ENCODE measurements around the gene KLK12.

The KLK12 gene

GRCh38 chr19:51034704-51035103 lies at the start of gene KLK12:
TSS of gene KLK12 (minus strand) at chr19:51035002. CDS start at chr19:51034621, 381 bp downstream.
- DNase-seq, result no peak

DNA sequence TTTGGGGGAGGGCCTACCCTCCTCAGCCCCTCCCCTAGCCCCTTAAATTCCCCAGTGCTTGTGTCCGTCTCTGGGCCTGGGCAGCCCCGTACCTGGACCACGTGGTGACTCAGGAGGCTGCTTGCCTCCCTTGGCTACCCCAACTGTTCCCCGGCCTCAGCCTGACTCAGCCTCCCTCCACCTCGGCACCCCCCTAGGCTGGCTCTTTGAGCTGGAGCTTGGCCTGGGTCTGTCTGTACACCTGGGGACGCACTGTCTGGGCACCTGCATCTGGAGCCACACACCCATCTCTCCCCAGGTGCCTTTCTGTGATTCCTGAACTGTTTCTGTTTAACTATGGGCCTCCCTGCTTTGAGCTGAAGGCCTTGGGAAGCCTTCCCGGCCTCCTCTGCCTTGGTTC lies 49.7 kb upstream of the KLK12 start:
- no peak for DNase-seq

GRCh38 chr19:51083783-51084182 lies 49.0 kb upstream of the KLK12 start:
- no peak for DNase-seq

- no peak for DNase-seq
Observed at GRCh38 chr19:51083181-51083580, 48.4 kb upstream of the KLK12 start.

- DNase-seq, result no peak
Observed at GRCh38 chr19:51082611-51083010, 47.8 kb upstream of the KLK12 start, which contains the start of gene KLK14. TSS of gene KLK14 (minus strand) at chr19:51082887. CDS start at chr19:51082614, 273 bp downstream.

DNA sequence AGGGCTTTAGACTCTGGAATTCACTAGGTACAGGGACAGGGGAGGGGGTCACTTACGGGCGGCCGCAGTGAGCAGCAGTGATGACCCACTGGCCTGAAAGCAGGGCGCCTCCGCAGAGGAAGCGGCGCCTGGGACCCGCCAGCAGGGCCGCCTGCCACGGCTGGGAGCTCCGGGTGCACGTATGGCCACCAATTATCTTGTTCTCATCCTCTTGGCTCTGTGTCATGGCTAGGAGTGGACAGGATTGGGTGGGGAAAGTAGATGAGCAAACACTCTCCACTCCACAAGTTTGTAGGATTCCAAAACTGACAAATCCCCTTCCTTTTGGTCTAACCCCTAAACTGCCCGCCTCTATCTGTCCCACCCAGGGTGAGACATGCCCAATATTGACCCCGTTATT lies 46.7 kb upstream of the KLK12 start:
- DNase-seq, result no peak

DNA sequence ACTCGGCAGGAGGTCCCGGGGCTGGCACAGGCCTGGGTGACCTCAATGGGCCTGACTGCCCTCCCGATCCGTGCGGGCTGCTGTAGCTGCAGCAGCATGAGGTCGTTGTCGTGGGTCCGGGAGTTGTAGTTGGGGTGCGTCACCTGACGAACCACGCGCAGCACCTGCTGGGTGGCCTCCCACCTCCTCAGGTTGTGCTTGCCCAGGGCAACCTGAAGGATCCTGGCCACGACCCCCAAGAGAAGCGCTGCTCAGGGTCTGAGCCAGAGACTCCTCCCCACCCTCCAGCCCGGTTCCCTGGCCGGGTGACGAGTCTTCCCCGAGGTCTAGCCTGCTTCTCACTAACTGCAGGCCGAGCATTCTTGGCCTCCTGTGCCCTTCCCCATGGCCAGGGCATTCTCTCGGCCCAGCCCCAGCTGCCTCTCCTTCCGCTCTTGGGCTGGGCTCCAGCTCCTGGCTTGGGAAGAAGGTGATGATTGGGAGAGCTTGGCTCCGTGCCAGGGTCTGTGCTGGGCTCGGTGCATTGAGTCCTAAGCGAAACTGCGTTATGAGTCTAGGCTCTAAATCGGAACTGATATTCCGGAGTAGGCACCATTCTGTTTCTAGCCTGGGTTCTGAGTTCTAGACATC lies 44.8 kb upstream of the KLK12 start:
- DNase-seq, result no peak

GRCh38 chr19:51078731-51079130 lies 43.9 kb upstream of the KLK12 start:
- DNase-seq, result no peak

GRCh38 chr19:51078104-51078503 lies 43.3 kb upstream of the KLK12 start:
- no peak for DNase-seq

DNA sequence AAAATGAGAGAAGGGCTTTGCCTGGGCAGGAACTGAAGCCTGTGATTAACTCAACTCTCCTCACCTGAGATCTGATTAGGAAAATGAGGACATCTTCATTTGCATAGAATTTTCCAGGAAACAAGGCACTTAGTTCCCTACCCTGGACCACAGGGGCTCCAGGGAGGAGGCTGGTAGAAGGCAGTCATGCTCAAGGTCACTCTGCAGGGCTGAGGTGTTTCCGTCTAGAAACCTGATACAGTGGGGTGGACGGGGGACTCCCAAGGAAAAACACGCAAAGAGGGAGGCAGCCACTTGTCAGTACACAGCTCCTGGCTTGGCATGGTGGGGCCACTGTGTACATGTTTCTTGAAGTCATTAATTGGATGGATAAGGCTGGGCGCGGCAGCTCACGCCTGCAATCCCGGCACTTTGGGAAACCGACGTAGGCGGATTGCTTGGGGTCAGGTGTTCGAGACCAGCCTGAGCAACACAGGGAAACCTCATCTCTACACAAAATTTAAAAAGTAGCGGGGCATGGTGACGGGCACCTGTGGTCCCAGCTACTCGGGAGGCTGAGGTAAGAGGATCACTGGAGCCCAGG lies 41.9 kb upstream of the KLK12 start:
- DNase-seq, result no peak

DNA sequence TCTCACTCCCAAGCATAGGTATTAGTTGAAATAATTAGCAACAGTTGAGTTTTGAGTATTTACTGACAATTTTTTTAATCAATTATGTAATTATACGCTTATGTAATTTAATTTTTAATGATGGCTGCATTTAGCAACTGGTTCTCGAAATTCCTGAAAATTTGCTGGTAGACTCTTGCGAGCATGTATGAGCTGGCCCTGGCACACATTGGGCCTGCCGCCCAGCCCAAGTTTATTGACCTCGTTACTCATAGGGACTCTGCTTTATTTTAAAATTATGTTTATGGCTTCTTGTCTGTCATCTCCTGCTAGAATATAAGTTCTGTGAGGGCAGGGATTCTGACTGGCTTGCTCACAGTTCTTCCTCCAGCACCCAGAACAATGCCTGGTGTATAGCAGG lies 41.2 kb upstream of the KLK12 start:
- no peak for DNase-seq

DNA sequence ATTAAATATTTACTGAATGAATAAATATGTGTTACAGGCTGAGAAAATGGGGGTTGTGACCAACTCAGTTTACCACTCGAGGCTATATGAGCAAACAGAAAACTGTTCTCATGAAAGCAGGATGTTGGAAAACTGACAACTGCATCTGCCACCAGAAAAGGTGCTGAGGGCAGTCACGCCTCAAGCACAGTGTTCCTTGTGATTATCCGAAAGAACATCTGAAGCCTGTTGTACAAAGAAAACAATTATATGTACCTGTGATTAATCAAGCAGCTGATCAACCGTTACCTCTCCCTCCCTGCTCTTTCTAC lies 36.2 kb upstream of the KLK12 start:
- no peak for DNase-seq

DNA sequence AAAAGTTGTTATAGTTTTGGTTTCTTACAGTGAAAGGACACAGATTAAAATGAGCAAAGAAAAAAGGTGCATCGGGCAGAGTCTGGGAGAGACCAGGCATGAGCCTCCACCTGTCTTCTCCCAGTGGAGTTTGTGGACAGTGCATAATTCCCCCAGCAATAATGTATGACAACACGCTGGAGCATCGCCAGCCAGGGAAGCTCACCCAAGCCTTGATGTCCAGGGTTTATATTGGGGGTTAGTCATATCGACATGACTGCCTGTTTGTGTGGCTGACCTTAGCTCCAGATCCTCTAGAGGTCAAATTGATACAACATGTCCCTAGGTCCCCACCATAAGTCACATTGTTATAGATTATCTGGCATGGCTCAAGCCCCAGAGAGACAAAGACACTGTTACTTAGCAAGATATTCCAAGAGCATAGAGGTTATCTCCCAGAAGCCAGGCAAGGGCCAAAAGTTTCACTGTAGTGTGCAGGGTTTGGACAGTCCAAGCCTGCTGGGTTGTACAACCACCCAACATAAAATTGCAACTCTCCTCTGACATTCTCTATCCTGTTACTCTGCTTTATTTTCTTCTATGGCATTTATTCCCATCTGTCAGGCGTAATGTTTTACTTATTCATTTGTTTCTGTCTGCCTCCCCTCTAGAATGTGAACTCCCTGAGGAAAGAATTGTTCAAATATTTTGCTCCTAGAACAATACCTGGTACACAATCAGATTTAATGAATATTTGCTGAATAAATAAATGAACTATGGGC lies 35.7 kb upstream of the KLK12 start:
- no peak for DNase-seq

DNA sequence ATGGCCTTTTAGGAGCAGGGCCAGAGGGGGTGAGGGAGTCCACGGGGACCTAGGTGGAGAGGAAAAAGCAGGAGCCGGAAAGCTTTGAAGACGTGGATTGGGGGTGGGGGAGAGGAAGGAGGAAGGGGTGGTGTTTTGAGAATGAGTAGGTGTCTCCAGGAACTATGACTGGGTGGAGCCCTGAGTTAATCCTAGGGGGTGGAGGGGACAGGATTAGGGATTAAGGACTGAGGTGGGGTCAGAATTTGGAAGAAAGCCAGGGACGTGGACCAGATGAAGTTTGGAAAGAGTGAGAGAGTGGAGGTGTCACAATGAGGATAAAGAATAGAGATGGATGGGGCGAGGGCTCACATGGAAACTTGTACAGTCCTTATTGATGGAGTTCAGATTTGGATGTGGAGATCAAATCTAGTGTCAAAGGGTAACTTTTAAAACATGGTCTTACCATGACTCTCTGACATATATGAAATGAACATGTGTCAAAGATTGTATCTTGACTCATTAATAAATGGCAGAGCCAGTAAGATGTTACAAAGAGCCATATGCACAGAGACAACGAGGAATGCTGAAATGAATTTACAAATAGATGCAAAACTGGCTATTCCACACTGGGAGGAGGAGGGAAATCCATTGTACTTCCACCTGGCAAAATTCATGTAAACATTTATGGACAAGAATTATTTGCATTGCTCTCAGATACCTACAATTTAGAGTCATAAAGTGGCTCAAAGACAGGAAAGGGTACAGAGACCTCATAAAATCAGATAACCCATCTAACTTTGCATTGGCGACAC lies 31.8 kb upstream of the KLK12 start:
- DNase-seq, result no peak

DNA sequence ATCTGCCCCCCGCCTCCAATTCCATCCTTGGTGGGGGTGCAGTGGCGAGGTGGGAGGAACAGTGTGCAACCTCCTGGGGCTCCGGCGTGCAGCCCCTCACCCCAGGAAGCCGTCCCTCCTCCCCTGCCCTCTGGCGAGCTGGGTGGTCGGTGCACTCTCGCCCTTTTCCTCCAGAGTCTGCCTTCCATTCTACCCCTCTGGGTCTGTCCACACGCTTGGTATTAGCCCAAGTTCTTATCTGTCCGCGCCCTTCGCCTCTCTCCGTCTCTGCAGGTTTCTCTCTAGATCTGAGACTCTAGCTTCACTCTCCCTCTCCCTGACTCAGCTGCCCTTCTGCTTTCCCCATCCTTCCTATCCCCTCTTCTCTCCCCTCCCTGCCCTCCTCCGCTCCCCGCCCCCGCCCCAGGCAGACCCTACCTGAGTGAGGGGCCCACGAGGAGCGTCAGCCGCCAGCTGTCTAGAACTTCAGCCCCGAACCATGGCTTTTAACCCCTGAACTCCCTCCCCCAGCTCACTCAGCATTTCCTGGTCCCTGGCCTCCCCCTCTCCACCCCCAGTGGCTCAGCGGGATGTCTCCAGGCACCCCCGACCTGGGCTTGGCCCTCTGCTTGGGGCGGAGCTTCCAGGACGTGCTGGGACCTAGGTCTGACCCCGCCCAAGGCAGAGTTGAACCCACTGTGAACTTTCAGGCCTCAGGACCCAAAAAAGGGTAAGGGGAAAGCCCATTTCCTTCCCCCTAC lies 30.6 kb upstream of the KLK12 start:
- no peak for DNase-seq

- DNase-seq, result no peak
Observed at GRCh38 chr19:51064534-51065220, 29.9 kb upstream of the KLK12 start, which contains the start of gene KLK13. TSS of gene KLK13 (minus strand) at chr19:51065092. CDS start at chr19:51065067, 25 bp downstream.

GRCh38 chr19:51063664-51064063 lies 28.9 kb upstream of the KLK12 start:
- no peak for DNase-seq

GRCh38 chr19:51060973-51061372 lies 26.2 kb upstream of the KLK12 start:
- DNase-seq, result no peak

DNA sequence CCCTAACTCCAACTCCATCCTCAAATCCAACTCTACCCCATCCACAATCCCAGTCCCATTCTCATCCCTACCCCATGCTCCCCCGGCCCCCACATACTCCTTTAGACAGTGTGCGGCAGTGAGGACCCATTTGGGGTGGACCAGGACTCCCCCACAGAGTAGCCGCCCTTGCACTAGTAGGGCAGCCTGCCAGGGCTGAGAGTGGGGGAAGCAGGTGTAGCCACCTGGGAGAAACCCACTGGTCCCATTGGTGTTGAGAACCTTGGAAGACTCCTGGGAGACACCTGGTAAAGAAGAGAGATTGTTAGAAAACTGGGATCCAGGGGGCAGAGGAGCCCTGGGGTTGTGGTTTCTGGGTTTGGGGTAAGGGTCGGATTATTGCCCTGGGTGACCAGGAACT lies 25.5 kb upstream of the KLK12 start:
- DNase-seq, result no peak

DNA sequence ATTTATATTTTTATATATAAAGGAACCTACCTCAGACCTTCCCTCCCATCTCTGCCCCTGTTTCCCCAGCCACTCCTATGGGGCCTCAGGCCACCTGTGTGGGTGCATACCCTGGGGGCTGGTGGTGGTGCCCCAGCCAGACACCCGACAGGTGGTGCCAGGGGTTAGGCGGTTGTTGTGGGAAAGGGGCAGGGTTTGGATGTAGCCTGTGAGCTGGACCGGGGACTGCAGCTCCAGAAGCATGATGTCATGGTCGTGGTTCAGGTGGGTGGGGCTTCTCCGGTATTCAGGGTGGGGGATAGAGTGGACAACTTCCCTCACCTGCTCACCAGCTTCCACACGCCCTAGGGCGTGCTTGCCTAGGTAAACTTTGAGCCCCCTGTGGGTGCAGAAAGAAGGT lies 24.9 kb upstream of the KLK12 start:
- DNase-seq, result no peak

GRCh38 chr19:51055866-51056265 lies 21.1 kb upstream of the KLK12 start:
- DNase-seq, result no peak

GRCh38 chr19:51047031-51047335 lies 12.2 kb upstream of the KLK12 start:
- no peak for DNase-seq

Data from NCI-H1694 (cell line).